ENCODE data around the gene NRIP1.

Gene NRIP1

DNA sequence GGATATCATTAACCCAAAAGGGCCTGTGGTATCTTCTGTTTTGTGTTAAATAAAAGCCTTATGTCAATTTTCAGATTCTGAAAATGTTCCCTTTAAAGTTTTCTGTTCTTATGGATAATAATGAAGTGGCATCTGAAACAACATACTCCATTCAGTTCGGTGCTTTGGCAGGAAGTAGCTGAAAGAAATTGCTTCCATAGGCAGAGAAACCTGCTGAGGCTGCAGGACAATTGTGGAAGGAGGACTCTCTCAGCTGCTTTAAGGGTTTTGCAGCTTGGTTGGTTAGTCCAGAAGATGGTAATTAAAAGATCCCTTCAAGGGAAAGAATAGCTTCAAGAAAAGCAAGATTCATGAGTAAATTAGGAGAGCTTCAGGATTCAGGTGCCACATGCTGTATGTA, 30.5 kb upstream of the NRIP1 start:
- H4K91ac ChIP-seq (ENCODE audit: low read depth, low read length), result no peak overlapping the region
- H3K14ac ChIP-seq (ENCODE audit: low read length), result no peak overlapping the region
- H4K12ac ChIP-seq (ENCODE audit: low read depth, low read length), result no peak overlapping the region
- no peak overlapping the region for H2BK12ac ChIP-seq (ENCODE audit: low read length)
- no peaks in the 10 kb centered on the region for H3K27me3 ChIP-seq (ENCODE audit: insufficient read depth, low read length)
- H4K8ac ChIP-seq (ENCODE audit: low read depth, low read length), result no peak overlapping the region
- no peak overlapping the region for H3K4me3 ChIP-seq (ENCODE audit: low read depth, low read length)
- no peak overlapping the region for H2AFZ ChIP-seq (ENCODE audit: insufficient read depth, low read length, poor library complexity)
- H3K4me1 ChIP-seq (ENCODE audit: control insufficient read depth in 1 of 2, insufficient read depth in 2 of 2, low read length in 2 of 2), result no peaks in the 10 kb centered on the region
- H3K36me3 ChIP-seq (ENCODE audit: control insufficient read depth in 1 of 2, insufficient read depth in 2 of 2, low read length in 2 of 2), result no peaks in the 10 kb centered on the region
- no peaks in the 10 kb centered on the region for H3K9me3 ChIP-seq (ENCODE audit: insufficient read depth, low read depth, low read length)
- no peak overlapping the region for H2BK5ac ChIP-seq (ENCODE audit: low read depth, low read length, poor library complexity)
- H2BK120ac ChIP-seq (ENCODE audit: insufficient read depth, low read length, poor library complexity), result no peak overlapping the region
- H3K4me2 ChIP-seq (ENCODE audit: low read length), result no peak overlapping the region
- DNase-seq, result no peak
- no peak overlapping the region for H3K23ac ChIP-seq (ENCODE audit: low read length)
- no peak overlapping the region for H3K18ac ChIP-seq (ENCODE audit: low read length)
- no CpG with 5 or more reads among the region's 1 CpG for WGBS (ENCODE audit: extremely low coverage, insufficient coverage, insufficient read length)
- no peak overlapping the region for H2AK5ac ChIP-seq (ENCODE audit: low read length)
- H3K27ac ChIP-seq (ENCODE audit: low read depth, low read length), result no peak overlapping the region
- no peak overlapping the region for H3K9ac ChIP-seq (ENCODE audit: low read length)
- H3K79me2 ChIP-seq (ENCODE audit: control insufficient read depth, insufficient read depth, low read length, poor library complexity), result no peaks in the 10 kb centered on the region
- H3K4ac ChIP-seq (ENCODE audit: low read depth, low read length), result no peak overlapping the region
- no peaks in the 10 kb centered on the region for H3K79me1 ChIP-seq (ENCODE audit: low read length)

DNA sequence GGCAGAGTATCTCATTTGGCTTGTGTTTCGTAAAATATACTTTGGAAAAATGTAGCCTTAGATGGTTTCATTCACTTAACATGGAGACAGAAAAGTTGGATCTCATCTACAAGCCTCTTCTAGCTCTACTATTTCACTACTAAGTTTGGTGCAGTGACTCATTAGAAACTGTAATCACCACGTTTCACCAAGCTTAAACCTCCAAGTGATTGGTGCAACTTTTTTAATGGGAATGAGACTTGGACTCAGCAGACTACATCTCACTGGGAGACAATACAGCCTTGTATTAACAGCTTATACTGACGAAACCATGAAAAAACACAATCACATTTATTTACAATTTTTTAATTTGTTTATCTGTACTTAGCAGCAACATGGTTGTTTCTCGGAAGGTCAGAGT, 29.9 kb upstream of the NRIP1 start:
- Histone ChIP-seq H3K18ac (ENCODE audit: low read length) (no peak overlapping the region), H2BK120ac (ENCODE audit: insufficient read depth, low read length, poor library complexity) (no peak overlapping the region), H3K4me1 (ENCODE audit: control insufficient read depth in 1 of 2, insufficient read depth in 2 of 2, low read length in 2 of 2) (no peaks in the 10 kb centered on the region), H3K9me3 (ENCODE audit: insufficient read depth, low read depth, low read length) (no peaks in the 10 kb centered on the region), H2BK12ac (ENCODE audit: low read length) (no peak overlapping the region), H3K79me2 (ENCODE audit: control insufficient read depth, insufficient read depth, low read length, poor library complexity) (no peaks in the 10 kb centered on the region), H4K91ac (ENCODE audit: low read depth, low read length) (no peak overlapping the region), H3K4ac (ENCODE audit: low read depth, low read length) (no peak overlapping the region), H3K4me3 (ENCODE audit: low read depth, low read length) (no peak overlapping the region), H2BK5ac (ENCODE audit: low read depth, low read length, poor library complexity) (no peak overlapping the region), H3K27me3 (ENCODE audit: insufficient read depth, low read length) (no peaks in the 10 kb centered on the region), H4K8ac (ENCODE audit: low read depth, low read length) (no peak overlapping the region), H4K12ac (ENCODE audit: low read depth, low read length) (no peak overlapping the region), H3K14ac (ENCODE audit: low read length) (no peak overlapping the region), H3K23ac (ENCODE audit: low read length) (no peak overlapping the region), H3K27ac (ENCODE audit: low read depth, low read length) (no peak overlapping the region), H3K36me3 (ENCODE audit: control insufficient read depth in 1 of 2, insufficient read depth in 2 of 2, low read length in 2 of 2) (no peaks in the 10 kb centered on the region), H3K9ac (ENCODE audit: low read length) (no peak overlapping the region), H2AK5ac (ENCODE audit: low read length) (no peak overlapping the region), H3K4me2 (ENCODE audit: low read length) (no peak overlapping the region), H3K79me1 (ENCODE audit: low read length) (no peaks in the 10 kb centered on the region), H2AFZ (ENCODE audit: insufficient read depth, low read length, poor library complexity) (no peak overlapping the region)
- no peak for DNase-seq
- no CpG with 5 or more reads among the region's 4 CpGs for WGBS (ENCODE audit: extremely low coverage, insufficient coverage, insufficient read length)

DNA sequence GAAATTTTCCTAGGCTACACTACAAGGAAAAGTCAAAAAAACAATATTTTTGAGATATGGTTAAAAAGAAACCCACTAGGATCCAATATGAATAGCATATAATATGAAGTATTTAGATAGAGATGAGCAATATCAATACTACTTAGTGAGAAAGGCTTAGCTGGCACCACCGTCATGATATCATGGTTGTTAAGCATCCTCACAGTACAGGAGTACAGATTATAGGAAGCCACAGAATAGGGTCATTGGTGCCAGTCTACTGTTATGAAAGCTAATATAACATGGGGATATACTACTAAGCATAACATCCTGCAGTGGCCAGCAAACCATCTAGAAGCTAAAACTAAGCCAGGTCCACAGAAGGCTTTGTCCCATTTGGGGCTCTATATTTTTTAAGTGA, 28.4 kb upstream of the NRIP1 start:
- Histone ChIP-seq H4K91ac (ENCODE audit: low read depth, low read length) (no peak overlapping the region), H3K23ac (ENCODE audit: low read length) (no peak overlapping the region), H3K4me1 (ENCODE audit: control insufficient read depth in 1 of 2, insufficient read depth in 2 of 2, low read length in 2 of 2) (no peaks in the 10 kb centered on the region), H4K8ac (ENCODE audit: low read depth, low read length) (no peak overlapping the region), H3K18ac (ENCODE audit: low read length) (no peak overlapping the region), H2AFZ (ENCODE audit: insufficient read depth, low read length, poor library complexity) (no peak overlapping the region), H3K79me1 (ENCODE audit: low read length) (no peaks in the 10 kb centered on the region), H4K12ac (ENCODE audit: low read depth, low read length) (no peak overlapping the region), H3K79me2 (ENCODE audit: control insufficient read depth, insufficient read depth, low read length, poor library complexity) (no peaks in the 10 kb centered on the region), H3K27ac (ENCODE audit: low read depth, low read length) (no peak overlapping the region), H2BK5ac (ENCODE audit: low read depth, low read length, poor library complexity) (no peak overlapping the region), H3K9ac (ENCODE audit: low read length) (no peak overlapping the region), H3K36me3 (ENCODE audit: control insufficient read depth in 1 of 2, insufficient read depth in 2 of 2, low read length in 2 of 2) (no peaks in the 10 kb centered on the region), H3K4me3 (ENCODE audit: low read depth, low read length) (no peak overlapping the region), H2AK5ac (ENCODE audit: low read length) (no peak overlapping the region), H2BK120ac (ENCODE audit: insufficient read depth, low read length, poor library complexity) (no peak overlapping the region), H3K4ac (ENCODE audit: low read depth, low read length) (no peak overlapping the region), H3K14ac (ENCODE audit: low read length) (no peak overlapping the region), H3K9me3 (ENCODE audit: insufficient read depth, low read depth, low read length) (no peaks in the 10 kb centered on the region), H3K27me3 (ENCODE audit: insufficient read depth, low read length) (no peaks in the 10 kb centered on the region), H3K4me2 (ENCODE audit: low read length) (no peak overlapping the region), H2BK12ac (ENCODE audit: low read length) (no peak overlapping the region)
- WGBS (ENCODE audit: extremely low coverage, insufficient coverage, insufficient read length), result no CpG with 5 or more reads among the region's 1 CpG
- no peak for DNase-seq

DNA sequence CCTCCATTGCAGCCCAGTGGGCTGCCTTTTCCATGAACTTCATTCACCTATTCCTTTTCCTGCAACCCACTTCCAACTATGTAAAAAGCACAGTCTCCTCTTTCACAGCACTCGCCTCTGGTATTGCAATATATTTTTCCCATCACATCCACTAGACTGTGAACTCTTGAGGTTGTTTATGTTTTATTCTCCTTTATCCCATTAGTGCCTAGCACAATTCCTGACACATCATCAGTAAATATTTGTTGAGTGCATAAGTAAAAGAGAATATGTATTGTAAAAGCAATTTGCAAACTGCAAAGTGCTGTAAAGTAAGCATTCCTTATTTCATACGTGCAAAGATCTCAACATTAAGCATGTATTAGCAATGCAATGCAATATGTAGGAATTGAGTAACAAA, 27.9 kb upstream of the NRIP1 start:
- Histone ChIP-seq H4K12ac (ENCODE audit: low read depth, low read length) (no peak overlapping the region), H3K27me3 (ENCODE audit: insufficient read depth, low read length) (no peaks in the 10 kb centered on the region), H3K18ac (ENCODE audit: low read length) (no peak overlapping the region), H3K79me1 (ENCODE audit: low read length) (no peaks in the 10 kb centered on the region), H2AK5ac (ENCODE audit: low read length) (no peak overlapping the region), H3K9me3 (ENCODE audit: insufficient read depth, low read depth, low read length) (no peaks in the 10 kb centered on the region), H4K91ac (ENCODE audit: low read depth, low read length) (no peak overlapping the region), H2AFZ (ENCODE audit: insufficient read depth, low read length, poor library complexity) (no peak overlapping the region), H3K9ac (ENCODE audit: low read length) (no peak overlapping the region), H3K23ac (ENCODE audit: low read length) (no peak overlapping the region), H3K4me3 (ENCODE audit: low read depth, low read length) (no peak overlapping the region), H4K8ac (ENCODE audit: low read depth, low read length) (no peak overlapping the region), H3K4ac (ENCODE audit: low read depth, low read length) (no peak overlapping the region), H3K27ac (ENCODE audit: low read depth, low read length) (no peak overlapping the region), H3K4me2 (ENCODE audit: low read length) (no peak overlapping the region), H3K36me3 (ENCODE audit: control insufficient read depth in 1 of 2, insufficient read depth in 2 of 2, low read length in 2 of 2) (no peaks in the 10 kb centered on the region), H3K4me1 (ENCODE audit: control insufficient read depth in 1 of 2, insufficient read depth in 2 of 2, low read length in 2 of 2) (no peaks in the 10 kb centered on the region), H2BK5ac (ENCODE audit: low read depth, low read length, poor library complexity) (no peak overlapping the region), H3K79me2 (ENCODE audit: control insufficient read depth, insufficient read depth, low read length, poor library complexity) (no peaks in the 10 kb centered on the region), H2BK12ac (ENCODE audit: low read length) (no peak overlapping the region), H2BK120ac (ENCODE audit: insufficient read depth, low read length, poor library complexity) (no peak overlapping the region), H3K14ac (ENCODE audit: low read length) (no peak overlapping the region)
- no peak for DNase-seq
- no CpG with 5 or more reads among the region's 2 CpGs for WGBS (ENCODE audit: extremely low coverage, insufficient coverage, insufficient read length)

Measured in trophoblast cell (in vitro differentiated cells and primary cell).